Measurements from ENCODE around the gene ZNF593OS.

ZNF593OS gene

DNA sequence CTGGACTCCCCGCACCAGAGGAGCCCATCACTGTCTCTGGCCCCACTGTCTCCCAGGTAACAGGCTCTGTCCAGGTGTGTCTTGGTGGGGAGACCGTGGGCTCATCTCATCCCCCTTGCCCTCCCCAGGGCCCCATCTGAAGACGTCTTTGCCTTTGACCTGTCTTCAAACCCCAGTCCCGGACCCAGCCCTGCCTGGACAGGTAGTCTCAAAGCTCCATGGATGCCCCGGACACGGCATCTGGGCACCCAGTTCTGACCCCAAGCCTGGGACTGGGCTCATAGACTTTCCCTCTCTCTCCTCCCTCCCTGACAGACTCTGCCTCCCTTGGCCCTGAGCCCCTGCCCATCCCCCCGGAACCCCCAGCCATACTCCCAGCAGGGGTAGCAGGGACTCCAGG lies 12.5 kb upstream of the ZNF593OS start:
- DNase-seq (ENCODE audit: low read depth, low spot score), result no peak

DNA sequence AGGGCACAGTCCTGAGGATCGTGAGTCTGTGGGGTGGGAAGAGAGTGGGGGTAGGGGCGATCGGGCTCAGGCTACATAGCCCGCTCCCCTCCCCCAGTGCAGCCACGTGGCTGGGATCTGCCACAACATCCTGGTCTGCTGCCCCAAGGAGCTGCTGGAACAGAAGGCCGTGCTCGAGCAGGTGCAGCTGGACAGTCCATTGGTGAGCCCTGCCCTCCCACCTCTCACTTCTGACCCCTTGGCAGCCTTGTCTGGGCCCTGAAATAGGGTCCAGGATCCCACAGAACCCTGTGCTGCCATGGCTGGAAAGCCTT lies 10.7 kb upstream of the ZNF593OS start:
- no peak for DNase-seq (ENCODE audit: low read depth, low spot score)

DNA sequence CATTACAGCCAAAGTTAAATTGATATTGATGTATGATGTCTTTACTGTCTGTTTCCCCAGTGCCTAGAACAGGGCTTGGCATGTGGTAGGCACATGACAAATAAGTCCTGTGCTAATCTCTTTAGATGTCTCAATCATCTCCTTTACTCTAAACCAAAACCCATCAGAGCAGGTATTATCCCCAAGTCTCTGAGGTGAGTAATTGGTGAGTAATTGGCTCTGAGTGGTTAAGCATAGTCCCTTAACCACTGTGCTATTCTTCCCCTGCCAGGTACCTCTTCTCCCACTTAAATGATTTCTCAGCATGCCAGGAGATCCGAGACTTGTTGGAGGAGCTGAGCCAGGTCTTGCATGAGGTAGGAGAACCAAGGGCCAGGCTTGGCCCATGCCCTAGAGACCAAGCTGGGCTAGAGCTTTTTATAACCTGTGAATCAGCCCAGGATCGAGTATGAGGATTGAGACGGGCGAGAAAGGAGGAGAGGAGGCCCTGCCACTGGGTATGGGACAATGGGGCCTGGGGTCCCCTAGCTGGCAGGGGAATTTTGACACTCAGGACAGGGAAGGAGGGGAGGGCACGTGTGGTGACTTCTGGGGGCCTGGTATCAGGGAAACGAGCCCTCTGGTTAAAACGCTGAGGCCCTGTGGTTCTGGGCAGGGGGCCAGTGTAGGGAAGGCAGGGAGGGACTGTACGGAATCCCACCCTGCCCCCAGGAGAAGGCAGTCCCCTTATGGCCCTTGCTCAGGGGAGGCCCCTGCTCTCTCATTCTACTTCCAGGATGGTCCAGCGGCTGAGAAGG lies 10.2 kb upstream of the ZNF593OS start:
- no peak for DNase-seq (ENCODE audit: low read depth, low spot score)

DNA sequence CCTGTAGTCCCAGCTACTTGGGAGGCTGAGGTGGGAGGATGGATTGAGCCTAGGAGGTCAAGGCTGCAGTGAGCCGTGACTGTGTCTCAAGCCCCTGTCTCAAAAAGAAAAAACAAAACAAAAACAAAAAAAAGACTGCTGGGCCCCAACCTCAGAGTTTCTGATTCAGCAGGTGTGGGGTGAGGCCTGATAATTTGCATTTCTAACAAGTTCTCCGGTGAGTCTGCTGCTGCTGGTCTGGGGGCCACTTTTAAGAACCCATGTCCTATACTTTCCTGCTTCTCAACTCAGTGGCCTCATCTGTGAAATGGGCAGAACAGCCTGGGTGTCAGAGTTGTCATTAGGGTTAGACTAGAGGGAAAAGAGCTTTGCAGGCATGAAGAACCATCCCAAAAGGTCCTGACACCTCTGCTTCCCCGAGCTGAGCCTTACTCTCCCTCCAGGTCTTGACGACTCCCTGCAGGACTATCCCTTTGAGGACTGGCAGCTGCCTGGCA lies 8.4 kb upstream of the ZNF593OS start:
- DNase-seq (ENCODE audit: low read depth, low spot score), result no peak

DNA sequence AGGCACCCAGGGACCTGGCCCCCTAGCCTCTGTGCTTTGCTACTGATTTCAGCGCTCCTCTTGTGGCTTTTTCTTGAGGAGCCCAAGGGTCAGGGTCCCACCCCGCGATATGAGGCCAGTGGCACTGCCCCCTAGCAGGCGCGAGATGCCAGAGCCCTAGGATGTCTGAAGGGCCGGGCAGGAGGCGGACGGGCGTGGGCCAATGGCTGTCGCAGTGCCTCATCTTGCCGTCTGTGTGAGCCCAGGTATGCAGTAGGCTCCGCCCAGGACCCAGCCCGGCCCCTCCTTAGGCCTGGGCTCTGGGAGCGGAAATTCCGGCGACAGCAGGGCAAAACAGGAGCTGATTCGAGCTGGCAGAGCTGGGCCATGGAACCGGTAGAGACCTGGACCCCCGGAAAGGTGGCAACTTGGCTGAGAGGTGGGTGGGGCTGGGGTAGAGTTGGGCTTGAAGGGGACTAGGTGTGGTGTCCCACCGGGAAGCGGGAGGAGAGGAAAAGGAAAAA lies 5.6 kb upstream of the ZNF593OS start, which contains the start of gene CNKSR1:
CNKSR1 (plus strand) TSS at position 310 of the 503 bp plus-strand sequence; CDS start at position 367, 57 bp downstream.
- DNase-seq (ENCODE audit: low read depth, low spot score), result no peak

DNA sequence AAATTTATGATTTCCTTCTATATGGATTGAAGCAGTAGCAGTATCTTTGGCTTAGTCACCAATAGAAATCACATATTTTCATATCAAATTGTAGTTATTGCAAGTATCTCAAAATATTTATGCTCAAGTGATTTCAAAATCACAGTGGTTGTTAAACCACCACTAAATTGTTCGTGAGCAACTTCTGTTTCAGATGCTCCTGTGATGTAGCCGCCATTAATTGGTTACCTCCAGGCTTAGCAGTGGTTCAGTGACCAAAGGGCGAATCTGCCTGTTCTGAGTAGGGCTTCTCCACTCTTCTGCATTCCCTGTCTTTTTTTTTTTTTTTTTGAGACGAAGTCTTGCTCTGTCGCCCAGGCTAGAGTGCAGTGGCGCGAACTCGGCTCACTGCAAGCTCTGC lies 3.7 kb upstream of the ZNF593OS start:
- no peak for DNase-seq (ENCODE audit: low read depth, low spot score)

DNA sequence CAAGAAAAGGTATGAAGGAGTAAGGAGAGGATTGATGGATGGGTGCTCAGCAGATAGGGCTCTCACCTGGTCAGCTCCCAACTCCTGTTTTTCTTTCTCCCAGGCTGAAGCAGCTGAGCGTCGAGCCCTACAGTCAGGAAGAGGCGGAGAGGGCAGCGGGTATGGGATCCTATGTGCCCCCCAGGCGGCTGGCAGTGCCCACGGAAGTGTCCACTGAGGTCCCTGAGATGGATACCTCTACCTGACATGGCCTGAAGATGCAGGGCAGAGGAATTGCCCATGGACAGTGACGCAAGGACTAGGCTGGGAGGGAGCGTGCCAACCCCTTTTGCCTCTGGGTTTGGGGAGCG lies 1.2 kb downstream of the ZNF593OS start:
- no peak for DNase-seq (ENCODE audit: low read depth, low spot score)

DNA sequence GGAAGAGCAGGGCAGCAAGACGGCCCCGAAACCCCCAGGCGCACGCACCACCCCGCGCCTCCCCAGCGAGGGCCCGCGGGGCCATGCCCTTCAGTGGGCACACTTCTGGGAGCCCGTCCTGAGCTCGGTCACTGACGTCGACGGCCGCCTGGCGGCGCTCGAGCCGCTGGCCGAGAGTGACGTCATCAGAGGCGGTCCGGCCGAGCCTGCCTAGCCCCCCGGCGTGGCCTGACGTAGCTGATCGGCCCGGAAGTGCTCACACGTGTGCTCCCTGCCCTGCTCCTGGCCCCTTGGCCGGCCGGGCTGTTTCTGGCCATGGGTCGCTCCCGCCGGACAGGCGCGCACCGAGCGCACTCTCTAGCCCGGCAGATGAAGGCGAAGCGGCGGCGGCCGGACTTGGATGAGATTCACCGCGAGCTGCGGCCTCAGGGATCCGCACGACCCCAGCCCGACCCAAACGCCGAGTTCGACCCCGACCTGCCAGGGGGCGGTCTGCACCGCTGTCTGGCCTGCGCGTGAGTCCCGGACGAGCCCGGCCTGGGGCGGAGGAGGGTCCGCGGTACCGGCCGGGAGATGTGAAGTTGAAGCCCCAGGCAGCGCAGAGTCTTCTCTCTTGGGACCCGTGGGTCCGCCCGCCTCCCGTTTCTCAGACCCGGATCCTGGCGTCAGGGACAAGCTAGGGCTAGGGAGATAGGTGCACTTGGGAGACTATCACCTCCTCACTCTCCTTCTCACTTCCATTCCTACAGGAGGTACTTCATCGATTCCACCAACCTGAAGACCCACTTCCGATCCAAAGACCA lies 1.8 kb downstream of the ZNF593OS start, which contains the start of gene ZNF593:
ZNF593 (plus strand) TSS at position 240 of the 803 bp plus-strand sequence; CDS start at position 316, 76 bp downstream.
- peak; percentile 56 for DNase-seq (ENCODE audit: low read depth, low spot score)

DNA sequence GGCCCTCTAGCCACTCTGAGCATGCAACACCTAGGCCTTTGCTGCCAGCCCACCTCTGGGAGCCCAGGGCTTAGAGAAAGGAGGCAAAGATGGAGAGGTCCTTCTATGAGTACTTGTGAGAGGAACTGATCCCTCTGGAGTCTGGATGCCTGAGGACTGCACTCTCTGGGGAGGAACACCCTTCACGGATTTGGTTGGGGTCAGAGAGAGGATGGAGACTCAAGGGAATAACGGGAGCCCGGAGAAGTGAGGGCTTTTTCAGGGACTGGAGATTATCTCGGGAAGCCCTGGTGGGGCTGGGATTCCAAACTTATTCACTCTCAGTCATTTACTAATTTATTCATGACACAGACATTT lies 2.5 kb downstream of the ZNF593OS start:
- no peak for DNase-seq (ENCODE audit: low read depth, low spot score)

DNA sequence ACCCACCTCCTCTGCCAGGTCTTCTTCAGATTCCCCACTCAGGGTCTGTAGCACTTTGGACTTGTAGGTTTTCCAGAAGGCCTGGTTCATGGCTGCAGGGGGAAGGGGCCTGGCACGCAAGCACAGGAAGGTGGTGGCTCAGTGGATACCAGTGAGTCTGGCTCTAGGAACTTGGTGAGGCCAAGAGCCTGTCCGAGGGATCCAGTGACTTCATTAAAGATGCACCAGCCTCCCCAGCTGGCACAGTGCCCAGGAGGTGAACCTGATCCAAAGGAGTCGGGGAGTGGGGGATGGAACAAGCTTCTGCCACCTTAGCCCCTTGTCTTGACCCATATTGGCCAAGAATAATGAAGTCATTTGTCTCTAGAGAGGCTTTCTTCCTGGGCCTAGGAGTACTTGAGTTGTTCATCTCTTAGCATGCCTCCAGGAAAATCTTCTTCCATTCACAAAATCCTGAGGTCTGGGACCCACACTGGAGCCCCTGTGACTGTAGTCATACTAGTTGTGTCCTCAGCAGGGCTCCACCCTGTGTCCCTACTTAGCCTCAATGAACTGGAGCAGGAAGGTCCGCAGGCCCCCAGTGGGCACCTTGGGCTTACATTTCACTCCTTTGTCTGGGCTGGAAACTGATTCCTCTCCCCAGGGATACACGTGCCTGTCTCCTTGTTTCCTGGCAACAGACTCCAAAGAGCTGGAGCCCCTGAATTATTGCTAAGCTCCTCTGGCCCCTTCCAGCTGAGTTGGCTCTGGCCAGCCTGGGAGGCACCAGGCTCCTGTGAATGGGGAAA lies 3.0 kb downstream of the ZNF593OS start, which contains the start of gene C1orf232:
C1orf232 (minus strand) TSS at position 554 of the 788 bp plus-strand sequence; CDS start at position 90, 464 bp downstream.
- DNase-seq (ENCODE audit: low read depth, low spot score), result no peak

DNA sequence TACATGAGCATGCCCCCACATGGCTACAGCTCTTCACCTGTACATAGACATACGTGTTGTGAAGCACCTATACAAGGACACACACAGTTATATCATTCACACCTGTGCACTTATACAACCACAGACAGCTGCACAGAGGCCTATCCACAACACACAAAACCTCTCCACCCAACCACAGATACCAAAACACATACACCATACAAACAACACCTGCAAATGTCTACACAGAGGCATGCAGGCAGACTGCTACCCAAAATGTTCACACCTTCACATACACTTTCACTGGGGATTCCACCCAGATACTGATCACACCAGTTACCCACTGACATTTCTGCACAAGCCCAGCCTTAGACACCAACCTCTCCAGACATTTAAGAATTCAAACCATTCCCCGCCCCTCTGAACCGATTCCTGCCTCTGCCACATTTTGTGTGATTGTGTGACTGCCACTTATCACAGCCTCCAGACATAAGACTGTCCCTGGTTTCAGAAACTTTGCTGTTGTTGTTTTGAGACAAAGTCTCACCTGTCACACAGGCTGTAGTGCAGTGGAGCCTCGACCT lies 4.8 kb downstream of the ZNF593OS start:
- DNase-seq (ENCODE audit: low read depth, low spot score), result no peak

DNA sequence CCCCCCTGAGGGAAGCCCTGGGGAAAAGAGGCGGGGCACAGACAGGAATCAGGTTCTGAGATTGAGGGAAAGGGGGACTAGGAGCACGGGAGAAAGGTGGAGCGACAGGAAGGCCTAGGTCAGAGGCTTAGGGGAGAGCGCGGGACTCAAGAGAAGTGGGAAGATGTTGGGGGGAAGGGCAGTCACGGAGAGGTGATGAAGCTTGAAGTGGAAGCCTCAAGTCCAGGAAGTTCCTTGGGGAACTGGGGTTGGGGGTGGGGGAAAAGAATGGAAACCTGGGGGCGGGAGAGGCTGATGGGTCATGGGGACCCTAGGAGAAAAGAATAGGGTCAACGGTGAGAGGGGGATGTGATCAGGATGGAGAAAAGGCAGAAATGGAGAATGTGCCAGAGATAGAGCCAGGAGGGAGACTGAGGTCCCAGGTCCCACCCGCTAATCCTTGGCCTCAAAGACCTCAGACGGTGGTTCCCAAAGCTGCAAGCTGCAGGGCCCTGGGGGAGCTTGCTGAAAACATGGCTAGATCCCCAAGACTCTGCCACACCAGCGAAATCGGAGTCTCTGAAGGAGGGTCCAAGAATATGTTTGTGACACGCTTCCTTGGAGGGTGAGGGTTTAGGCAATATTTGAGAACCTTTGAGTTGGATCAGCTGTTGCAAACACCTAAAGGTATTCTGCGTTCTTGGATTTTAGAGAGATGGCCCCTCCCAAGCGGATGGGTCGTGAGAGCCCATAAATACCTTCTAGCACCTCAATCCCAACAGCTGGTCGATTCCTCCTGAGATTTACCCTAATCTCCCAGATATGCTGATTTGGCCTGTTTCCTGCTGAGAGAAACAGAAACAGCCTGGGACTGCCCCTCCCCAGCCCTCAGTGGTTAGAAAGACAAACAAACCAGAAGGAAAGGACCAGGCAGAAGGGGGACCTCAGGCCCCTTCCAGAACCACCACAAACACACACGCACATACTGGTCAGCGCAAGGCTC lies 6.5 kb downstream of the ZNF593OS start:
- no peak for DNase-seq (ENCODE audit: low read depth, low spot score)

DNA sequence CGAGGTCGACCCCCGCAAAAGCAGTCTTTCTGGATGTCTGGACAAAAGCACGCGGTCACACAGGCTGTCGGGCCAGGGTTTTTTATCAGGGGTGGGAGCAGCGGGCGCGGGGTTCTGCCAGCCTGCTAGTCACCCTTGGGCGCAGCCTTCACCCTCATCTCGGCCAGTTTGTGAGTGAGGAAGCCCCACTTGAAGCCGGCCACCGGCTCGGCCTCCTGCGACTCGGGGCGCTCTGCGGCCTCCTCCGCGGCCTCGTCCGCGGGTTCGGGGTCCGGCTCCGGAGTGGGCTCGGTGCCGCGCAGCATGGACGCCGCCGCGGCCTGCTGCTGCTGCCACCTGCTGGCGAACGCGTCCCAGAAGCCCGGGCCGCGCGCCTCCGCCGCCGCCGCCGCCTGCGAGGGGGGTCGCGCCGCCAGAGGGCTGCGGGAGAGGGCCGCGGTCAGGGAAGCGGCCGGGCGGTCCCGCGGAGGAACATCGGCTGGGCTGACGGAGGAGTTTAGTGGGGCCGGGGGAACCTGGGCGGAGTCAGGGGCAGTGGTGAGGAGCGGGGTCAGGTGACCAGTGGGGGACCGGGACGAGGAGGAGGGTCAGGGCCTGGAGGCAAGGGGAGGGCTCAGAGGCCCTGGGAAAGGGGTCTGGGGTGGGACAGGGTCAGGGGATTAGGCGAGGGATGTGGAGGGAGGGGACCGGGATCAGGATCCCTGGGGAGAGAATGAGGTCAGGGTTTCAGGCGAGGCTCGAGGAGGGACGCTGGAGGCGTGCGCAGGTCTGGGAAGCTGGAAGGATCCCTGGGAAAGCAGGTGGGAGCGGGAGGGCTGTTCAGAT lies 7.4 kb downstream of the ZNF593OS start:
- no peak for DNase-seq (ENCODE audit: low read depth, low spot score)

DNA sequence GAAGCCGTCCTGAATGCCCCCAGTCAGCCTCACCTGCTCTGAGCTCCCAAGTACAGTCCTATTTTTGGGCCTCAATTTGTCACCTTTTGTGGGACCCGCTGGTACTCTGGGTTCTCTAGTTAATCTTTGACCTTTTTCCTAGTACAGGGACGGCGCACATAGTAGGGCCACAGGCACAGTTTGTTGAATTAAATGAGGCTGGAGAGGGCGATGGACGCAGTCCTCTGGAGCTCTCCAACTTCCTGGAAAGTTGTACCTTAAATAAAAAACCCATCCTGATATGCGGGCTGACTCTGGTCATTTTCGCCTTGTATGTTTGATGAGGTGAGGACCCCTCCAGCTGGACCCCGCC lies 8.0 kb downstream of the ZNF593OS start:
- no peak for DNase-seq (ENCODE audit: low read depth, low spot score)

DNA sequence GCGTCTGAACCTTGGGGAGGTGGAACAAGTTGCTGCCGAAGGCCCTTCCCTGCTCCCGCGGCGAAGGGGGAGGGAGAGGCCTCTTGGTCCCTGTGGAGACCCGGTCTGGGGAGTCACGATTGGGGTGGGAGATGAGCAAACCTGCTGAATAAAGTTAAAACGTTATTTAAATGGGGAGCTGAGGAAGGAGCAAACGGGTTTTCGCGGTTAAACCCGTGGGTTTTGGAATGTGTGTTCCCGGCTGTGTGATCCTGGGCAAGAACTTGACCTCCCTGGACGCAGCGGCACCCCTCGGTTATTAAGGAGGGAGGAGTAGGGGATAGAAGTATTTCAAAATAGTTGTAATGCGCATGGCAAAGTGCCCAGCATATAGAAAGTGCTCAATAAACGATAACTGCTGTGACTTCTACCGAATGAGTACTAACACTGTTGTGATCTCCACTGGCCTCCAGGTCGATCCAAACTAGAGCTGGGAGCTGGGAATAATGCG lies 9.4 kb downstream of the ZNF593OS start:
- no peak for DNase-seq (ENCODE audit: low read depth, low spot score)

DNA sequence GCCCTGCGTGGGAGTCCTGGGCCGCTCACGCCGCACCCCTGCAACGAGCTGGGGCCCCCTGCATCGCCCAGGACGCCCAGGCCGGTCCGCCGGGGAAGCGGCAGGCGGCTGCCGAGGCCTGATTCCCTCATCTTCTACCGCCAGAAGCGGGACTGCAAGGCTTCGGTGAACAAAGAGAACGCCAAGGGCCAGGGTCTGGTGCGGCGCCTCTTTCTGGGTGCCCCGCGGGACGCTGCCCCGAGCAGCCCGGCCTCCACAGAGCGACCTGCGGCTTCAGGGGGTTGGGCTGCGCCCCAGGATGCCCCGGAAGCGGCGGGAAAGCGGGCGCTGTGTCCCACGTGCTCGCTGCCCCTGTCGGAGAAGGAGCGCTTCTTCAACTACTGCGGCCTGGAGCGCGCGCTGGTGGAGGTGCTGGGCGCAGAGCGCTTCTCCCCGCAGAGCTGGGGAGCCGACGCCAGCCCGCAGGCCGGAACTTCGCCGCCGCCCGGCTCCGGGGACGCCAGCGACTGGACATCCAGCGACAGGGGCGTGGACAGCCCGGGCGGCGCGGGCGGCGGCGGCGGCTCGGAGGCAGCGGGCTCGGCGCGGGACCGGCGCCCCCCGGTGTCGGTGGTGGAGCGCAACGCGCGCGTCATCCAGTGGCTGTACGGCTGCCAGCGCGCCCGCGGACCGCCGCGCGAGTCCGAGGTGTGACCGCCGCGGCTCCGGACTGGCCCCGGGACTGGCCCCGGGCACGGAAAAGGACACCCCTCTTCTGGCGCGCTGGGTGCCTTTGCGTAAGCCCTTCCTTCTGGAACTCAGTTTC lies 10.0 kb downstream of the ZNF593OS start:
- no peak for DNase-seq (ENCODE audit: low read depth, low spot score)

DNA sequence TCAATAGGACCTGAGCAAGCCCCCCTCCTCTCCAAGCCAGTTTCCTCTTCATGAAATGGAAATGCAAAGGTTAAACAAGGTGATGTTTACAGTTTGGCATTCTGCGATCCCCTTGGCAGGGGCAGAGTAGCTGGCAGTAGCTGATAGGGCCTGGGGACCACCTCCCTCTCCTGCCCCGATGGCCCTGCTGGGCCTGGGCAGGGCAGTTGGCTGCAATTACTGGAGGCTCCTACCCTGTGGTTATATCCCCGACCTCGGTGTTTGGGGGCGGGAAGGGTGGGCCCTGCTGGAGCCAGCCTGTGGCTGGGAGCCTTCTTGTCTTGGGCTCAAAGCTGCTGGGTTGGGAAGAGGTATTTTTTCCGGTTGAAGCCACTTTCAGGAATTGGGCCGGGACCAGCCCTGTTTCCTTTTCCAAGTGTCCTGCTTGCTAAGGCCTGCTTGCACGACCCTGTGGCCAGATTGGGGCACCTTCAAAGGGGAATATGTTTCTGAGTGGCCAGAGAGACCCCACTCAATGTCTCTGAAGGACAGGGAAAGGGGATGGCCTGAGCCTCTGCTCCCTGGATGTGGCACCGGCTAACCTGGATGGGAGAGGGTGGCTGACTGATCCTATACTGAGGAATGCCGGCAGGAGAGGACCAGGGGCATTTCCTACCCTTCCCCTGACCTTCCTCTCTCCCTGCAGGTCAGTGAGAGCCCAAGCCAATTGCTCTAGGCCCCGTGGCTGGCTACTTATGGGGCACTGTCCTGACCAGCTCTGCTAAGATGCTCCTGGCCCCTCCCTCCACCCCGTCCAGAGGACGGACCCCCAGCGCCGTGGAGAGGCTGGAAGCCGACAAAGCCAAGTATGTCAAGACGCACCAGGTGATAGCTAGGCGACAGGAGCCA lies 10.9 kb downstream of the ZNF593OS start:
- DNase-seq (ENCODE audit: low read depth, low spot score), result no peak

DNA sequence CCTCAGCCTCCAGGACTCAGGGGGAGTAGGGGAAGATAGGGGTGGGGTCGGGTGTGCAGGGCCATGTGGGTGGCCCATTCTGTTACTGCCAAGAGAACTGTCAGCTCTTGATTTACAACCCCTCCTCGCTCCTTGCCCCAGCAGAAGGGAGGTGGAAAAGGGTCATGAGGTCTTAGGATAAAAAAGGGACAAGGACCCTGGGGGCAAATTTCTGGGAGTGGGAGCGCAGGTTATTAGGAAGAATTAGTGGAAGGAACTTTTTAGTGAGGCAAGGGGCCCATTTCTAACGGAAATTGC lies 11.9 kb downstream of the ZNF593OS start:
- no peak for DNase-seq (ENCODE audit: low read depth, low spot score)
